Measurements from ENCODE around the gene ZNF740.

The ZNF740 gene

DNA sequence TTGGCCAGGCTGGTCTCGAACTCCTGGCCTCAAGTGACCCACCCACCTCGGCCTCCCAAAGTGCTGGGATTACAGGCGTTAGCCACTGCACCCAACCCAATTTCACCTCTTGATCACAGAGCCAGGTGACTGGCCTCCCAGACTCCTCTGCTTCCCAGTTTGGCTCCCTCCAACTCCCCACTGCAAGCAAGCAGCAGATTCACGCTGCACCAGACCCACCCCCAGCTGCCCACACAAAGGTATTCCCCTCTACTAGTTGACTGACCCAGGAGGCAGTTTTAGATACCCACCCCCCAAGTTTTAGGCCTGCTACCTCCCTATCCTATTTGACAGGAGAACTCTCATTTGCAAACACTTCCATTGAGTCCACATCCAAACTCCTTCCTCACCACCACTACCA, 46.3 kb downstream of the ZNF740 start:
- H3K4me1 ChIP-seq (ENCODE audit: control insufficient read depth, insufficient read depth, low read length) = peaks cover 4% of the 10 kb centered on the region
- no peak overlapping the region for H3K27ac ChIP-seq (ENCODE audit: extremely low read depth, low read depth, low read length)
- no peaks in the 10 kb centered on the region for H3K9me3 ChIP-seq (ENCODE audit: control insufficient read depth, insufficient read depth, low read depth, low read length)
- H3K4me3 ChIP-seq (ENCODE audit: low read depth, low read length) = no peak overlapping the region
- POLR2A ChIA-PET = no interaction called here
- H3K36me3 ChIP-seq (ENCODE audit: control insufficient read depth in 2 of 2, insufficient read depth in 1 of 2, low read length in 2 of 2) = no peaks in the 10 kb centered on the region
- TF ChIP-seq ZSCAN30 (tag by site-specific recombination; IDR thresholded peaks at IDR 0.05) = no peak
- no peak for TF ChIP-seq ZIC2 (tag by site-specific recombination; IDR thresholded peaks at IDR 0.05)
- TF ChIP-seq ZFP41 (tag by site-specific recombination; IDR thresholded peaks at IDR 0.05; ENCODE audit: borderline replicate concordance) = no peak
- no peak for TF ChIP-seq ZSCAN23 (tag by site-specific recombination; IDR thresholded peaks at IDR 0.05)
- CTCF ChIA-PET = interaction anchor here (0.9 to 1.2 kb wide), 2 partner anchors 14 to 161 kb away, joined by 3 read pairs; no protein-coding TSS in a partner anchor

GRCh38 chr12:53227341-53227740, 46.8 kb downstream of the ZNF740 start:
- H3K36me3 ChIP-seq (ENCODE audit: control insufficient read depth in 2 of 2, insufficient read depth in 1 of 2, low read length in 2 of 2) = no peaks in the 10 kb centered on the region
- POLR2A ChIA-PET = no interaction called here
- CTCF ChIA-PET = no interaction called here

More at GRCh38 chr12:53227341-53227740, 46.8 kb downstream of the ZNF740 start:
- Histone ChIP-seq H3K4me3 (ENCODE audit: low read depth, low read length) (no peak overlapping the region), H3K4me1 (ENCODE audit: control insufficient read depth, insufficient read depth, low read length) (peaks cover under 1% of the 10 kb centered on the region), H3K9me3 (ENCODE audit: control insufficient read depth, insufficient read depth, low read depth, low read length) (no peaks in the 10 kb centered on the region), H3K27ac (ENCODE audit: extremely low read depth, low read depth, low read length) (no peak overlapping the region)
- TF ChIP-seq ZBTB1 (tag by site-specific recombination; IDR thresholded peaks at IDR 0.05) (no peak), SP2 (tag by site-specific recombination; IDR thresholded peaks at IDR 0.05) (no peak), ZNF704 (tag by site-specific recombination; IDR thresholded peaks at IDR 0.05) (no peak), ZNF837 (tag by site-specific recombination; IDR thresholded peaks at IDR 0.05) (no peak), IKZF3 (tag by site-specific recombination; IDR thresholded peaks at IDR 0.05) (no peak), ZNF302 (tag by site-specific recombination; IDR thresholded peaks at IDR 0.05; ENCODE audit: low read depth) (no peak), KLF7 (tag by site-specific recombination; IDR thresholded peaks at IDR 0.05; ENCODE audit: borderline replicate concordance) (no peak), ZNF169 (tag by site-specific recombination; IDR thresholded peaks at IDR 0.05) (no peak), ZNF621 (tag by site-specific recombination; IDR thresholded peaks at IDR 0.05) (no peak), TSHZ1 (tag by site-specific recombination; IDR thresholded peaks at IDR 0.05; ENCODE audit: borderline replicate concordance) (no peak), ZNF701 (tag by site-specific recombination; IDR thresholded peaks at IDR 0.05) (no peak), ZNF558 (tag by site-specific recombination; IDR thresholded peaks at IDR 0.05) (no peak)
- TF ChIP-seq, protein P1, sequence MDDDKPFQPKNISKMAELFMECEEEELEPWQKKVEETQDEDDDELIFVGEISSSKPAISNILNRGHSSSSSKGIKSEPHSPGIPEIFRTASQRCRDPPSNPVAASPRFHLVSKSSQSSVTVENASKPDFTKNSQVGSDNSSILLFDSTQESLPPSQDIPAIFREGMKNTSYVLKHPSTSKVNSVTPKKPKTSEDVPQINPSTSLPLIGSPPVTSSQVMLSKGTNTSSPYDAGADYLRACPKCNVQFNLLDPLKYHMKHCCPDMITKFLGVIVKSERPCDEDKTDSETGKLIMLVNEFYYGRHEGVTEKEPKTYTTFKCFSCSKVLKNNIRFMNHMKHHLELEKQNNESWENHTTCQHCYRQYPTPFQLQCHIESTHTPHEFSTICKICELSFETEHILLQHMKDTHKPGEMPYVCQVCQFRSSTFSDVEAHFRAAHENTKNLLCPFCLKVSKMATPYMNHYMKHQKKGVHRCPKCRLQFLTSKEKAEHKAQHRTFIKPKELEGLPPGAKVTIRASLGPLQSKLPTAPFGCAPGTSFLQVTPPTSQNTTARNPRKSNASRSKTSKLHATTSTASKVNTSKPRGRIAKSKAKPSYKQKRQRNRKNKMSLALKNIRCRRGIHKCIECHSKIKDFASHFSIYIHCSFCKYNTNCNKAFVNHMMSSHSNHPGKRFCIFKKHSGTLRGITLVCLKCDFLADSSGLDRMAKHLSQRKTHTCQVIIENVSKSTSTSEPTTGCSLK (tag by site-specific recombination; IDR thresholded peaks at IDR 0.05) = no peak
- TF ChIP-seq, protein P2, sequence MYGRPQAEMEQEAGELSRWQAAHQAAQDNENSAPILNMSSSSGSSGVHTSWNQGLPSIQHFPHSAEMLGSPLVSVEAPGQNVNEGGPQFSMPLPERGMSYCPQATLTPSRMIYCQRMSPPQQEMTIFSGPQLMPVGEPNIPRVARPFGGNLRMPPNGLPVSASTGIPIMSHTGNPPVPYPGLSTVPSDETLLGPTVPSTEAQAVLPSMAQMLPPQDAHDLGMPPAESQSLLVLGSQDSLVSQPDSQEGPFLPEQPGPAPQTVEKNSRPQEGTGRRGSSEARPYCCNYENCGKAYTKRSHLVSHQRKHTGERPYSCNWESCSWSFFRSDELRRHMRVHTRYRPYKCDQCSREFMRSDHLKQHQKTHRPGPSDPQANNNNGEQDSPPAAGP (tag by site-specific recombination; IDR thresholded peaks at IDR 0.05) = no peak
